ENCODE data around the gene SNX9.

DNA sequence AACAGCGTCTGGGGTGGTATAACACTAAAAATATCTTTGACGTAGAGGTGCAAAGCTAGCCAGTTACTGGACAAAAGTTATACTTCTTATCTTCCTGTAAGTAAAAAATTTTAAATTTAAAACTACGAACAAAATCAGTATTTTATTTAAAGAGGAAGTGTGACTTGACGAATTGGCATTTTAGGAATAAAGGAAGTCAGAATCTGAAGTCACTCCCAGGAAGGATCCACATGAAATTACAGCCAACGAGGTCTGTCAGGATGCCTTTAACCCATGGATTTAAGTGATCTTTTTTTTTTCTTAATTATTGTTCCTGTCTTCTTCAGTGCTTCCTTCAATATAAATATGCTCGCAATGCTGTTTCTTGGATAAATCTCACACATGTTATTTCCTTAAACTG, 27.2 kb upstream of the SNX9 start:
- TF ChIP-seq, protein P1, sequence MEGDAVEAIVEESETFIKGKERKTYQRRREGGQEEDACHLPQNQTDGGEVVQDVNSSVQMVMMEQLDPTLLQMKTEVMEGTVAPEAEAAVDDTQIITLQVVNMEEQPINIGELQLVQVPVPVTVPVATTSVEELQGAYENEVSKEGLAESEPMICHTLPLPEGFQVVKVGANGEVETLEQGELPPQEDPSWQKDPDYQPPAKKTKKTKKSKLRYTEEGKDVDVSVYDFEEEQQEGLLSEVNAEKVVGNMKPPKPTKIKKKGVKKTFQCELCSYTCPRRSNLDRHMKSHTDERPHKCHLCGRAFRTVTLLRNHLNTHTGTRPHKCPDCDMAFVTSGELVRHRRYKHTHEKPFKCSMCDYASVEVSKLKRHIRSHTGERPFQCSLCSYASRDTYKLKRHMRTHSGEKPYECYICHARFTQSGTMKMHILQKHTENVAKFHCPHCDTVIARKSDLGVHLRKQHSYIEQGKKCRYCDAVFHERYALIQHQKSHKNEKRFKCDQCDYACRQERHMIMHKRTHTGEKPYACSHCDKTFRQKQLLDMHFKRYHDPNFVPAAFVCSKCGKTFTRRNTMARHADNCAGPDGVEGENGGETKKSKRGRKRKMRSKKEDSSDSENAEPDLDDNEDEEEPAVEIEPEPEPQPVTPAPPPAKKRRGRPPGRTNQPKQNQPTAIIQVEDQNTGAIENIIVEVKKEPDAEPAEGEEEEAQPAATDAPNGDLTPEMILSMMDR (IDR thresholded peaks at IDR 0.05; ENCODE audit: low read depth, low read length), result no peak
- TF ChIP-seq EZH2phosphoT487 (IDR thresholded peaks at IDR 0.05; ENCODE audit: low read depth), result no peak

All from OCI-LY3 (cell line).